Measurements from ENCODE around the gene PCTP. TPM values are rescaled to one million over a fixed set of nuclear protein-coding genes. Genes with fewer than 3 reads are reported as not detected.
A peak's percentile ranks its signal among the peaks of the same experiment; 100 is the strongest.

Gene PCTP
- total RNA-seq, 1 donor from 2014 or later, result 22.2 TPM

DNA sequence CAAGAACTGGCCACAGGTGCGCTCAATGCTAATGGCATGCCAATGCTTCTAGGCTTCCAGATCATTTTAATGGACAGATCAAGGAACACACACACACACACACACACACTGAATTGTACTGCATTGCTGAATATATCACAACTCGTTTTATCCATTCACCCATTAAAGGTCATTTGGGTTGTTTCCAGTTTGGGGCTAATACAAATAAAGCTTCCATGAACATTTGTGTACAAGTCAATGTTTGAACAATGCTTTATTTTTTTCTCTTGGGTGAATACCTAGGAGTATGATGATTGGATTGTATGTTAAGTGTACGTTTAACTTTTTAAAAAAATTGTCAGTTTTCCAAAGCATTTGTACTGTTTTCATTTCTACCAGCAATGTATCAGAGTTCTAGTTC, 3.6 kb upstream of the PCTP start:
- ATAC-seq, result no peak
- no peak for DNase-seq
- intact Hi-C loops (cut with micrococcal nuclease), result no loop called here

DNA sequence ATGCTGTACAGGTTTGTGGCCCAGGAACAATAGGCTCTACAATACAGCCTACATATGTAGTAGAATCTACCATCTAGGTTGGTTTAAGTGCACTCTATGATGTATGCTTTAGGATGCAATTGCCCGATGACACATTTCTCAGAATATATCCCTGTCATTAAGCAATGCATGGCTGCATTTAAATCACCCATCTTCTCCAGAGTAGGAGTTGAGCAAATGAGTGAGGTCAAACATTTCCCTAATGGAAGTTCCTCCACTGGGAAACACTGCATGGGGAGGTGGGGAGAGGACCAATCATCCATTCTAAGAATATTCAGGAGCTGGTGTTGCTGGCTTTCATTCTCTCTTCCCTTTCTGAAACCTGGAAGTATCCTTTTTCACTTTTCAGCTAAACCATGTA, 2.0 kb upstream of the PCTP start:
- DNase-seq (no peak), ATAC-seq (no peak)
- intact Hi-C loops (cut with micrococcal nuclease), result no loop called here

DNA sequence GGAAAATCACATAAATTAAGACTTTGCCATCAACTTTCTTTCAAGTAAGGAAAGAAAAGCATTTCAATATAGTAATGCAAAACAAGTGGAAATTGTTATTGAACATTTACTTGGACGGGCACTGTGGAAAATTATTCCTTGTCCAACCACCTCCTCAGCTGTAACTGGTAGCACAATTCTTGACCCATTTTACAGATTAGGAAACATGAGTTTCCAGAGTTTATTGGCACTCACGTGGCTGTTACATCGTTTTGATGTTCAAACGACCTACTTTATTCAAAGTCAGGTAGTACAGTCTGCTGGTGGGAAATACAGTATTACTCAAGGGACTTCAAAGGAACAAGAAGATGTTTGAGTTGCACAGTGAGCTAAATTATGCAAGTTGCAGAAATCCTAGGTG, 866 bp upstream of the PCTP start:
- intact Hi-C loops (cut with micrococcal nuclease), result no loop called here
- ATAC-seq, result no peak
- DNase-seq, result no peak

DNA sequence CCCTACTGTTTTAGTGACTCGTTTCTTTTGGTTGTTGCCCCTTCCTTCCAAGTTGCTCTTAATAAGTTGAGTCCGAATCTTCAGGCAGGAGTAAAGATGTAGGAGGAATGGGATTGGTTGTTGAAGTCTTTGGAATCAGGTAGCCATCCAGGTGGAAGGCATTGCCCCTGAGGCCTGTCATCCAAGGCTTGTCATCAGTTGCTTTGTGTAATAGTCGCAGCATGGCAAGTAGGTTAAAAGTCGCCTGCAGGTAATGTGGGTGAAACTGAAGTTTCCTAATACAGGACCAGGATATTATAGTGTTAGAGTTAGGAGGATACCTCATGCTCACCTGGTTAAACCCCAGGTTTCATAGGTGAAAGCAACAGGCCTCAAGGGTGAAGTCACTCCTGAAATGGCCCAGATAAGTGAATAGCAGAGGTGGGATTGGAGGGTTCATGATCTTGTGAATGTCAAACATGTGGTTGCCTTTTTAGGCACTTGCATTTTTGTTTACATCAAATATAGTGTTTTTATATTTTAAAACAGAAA, 934 bp downstream of the PCTP start:
- intact Hi-C loops (cut with micrococcal nuclease), result no loop called here
- ATAC-seq, result no peak
- no peak for DNase-seq

DNA sequence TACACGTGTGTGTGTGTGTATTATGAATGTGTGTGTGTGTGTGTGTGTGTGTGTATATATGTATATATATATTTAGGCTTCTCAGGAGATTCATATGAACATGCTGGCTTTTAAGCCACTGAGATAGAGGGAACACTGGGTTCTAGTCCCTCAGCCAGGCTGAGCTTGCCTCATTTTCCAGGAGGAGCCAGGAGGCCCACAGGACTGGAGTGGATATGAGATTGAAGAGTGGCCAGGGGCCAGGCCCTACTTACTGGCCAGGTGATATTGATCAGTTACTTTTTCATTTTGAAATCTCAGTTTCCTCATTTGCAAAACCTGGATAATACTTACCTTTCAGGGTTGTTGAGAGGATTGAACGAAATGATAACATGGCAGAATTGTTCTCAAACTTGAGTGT, 5.8 kb downstream of the PCTP start:
- intact Hi-C loops (cut with micrococcal nuclease), result no loop called here
- DNase-seq, result no peak
- no peak for ATAC-seq

DNA sequence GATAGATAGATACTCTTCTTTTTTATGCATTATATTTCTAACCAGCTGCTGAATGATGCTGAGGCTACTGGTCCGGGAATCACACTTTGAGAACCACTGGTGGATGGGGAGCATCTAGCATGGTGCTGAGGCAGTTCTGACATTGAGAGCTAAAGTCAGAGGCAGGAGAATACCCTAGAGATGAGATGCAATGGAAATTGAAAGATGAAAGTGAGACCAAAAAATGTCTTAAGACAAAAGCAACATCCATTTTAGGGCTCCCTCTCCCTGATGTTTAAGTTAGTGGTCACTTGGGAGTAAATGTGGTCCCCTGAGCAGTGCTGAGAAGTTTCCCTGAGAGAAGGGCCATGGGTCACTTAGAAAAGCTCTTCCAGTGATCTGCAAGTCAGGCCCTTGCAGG, 6.8 kb downstream of the PCTP start:
- intact Hi-C loops (cut with micrococcal nuclease), result no loop called here
- ATAC-seq (no peak), DNase-seq (no peak)

DNA sequence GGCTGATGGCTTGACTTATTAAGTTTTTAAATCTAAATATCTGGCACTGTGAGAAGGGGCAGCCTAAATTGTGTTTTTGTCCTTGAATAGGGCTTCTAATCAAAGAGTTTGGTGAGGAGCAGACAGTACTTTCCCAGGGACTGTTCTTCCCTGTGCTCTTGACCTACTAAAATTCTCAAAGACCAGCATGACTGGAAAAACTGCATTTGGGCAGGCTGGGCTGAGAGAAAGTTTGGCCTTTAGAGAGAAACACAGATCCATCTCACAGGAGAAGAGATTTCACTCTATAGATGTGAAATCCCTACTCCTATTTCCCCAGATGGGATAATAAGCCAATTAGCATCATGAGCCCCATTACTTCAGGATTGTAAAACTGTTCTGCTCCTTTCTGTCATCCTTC, 7.3 kb downstream of the PCTP start:
- ATAC-seq (no peak), DNase-seq (no peak)
- intact Hi-C loops (cut with micrococcal nuclease), result no loop called here

DNA sequence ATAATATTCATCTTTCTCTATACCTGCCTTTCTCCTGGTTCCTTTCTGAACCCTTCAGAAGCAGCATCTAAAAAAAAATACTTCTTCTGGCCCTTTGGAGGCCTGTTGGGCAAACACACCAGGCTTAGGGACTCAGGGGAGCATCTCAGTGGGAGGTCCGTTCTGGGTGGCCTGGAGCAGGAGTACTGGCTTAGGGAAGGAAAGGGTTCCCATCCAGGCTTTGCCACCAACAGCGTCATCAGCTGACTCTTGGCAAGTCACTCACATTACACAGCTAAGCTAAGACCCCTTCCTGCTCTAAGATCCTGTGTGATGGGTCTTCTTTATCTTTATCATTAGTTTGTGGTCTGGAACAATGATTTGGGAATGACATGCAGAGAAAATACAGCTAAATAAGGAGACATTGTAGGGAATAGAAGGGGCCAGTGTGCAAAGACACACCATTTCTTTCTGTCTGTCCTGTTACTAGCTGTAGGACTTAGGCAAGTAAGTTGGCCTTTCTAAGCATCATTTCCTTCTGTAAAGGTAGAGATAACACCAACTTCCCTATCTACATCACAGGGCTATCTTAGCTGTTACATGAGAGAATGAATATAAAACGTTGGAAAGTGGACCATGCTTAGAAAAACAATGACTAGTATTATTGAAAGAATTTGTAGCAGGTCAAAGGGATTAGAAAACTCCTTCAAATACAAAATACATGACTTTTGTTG, 9.9 kb downstream of the PCTP start:
- intact Hi-C loops (cut with micrococcal nuclease), result no loop called here
- DNase-seq (no peak), ATAC-seq (no peak)

DNA sequence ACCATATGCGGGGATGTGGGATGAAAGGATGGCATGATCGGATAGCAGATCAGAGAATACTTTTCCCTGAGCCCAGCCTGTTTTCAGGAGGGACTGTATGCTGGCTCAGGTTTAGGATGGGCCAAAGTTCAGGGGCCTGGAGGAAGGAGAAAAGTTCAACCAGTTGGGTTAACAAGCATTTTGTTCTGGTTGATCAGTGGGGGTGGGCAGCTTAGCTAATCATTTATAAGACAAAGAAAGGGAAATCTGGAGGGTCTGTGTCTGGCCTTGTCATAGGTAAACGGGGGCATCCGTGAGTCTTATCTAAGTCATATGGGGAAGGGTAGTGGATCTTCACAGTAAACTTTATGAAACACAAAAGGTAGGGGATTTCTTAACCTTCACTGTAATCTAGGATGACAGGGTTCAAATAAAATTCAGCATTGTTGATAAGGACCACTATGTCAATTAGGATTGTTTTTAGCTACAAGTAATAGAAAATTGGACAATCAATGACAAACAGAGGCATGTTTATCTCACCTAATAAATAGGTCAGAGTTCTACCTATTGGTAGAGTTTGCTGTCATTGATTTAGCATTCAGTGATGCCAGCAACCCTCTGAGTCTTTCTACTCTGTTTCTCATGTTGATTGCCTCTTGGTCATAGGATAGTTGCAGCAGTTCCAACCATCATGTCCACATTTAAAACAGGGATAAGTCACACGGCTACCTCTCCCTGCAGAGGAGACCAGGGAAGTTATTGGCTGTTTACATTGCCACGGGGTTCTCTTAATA, 11.4 kb downstream of the PCTP start:
- intact Hi-C loops (cut with micrococcal nuclease), result no loop called here
- ATAC-seq (no peak), DNase-seq (no peak)

DNA sequence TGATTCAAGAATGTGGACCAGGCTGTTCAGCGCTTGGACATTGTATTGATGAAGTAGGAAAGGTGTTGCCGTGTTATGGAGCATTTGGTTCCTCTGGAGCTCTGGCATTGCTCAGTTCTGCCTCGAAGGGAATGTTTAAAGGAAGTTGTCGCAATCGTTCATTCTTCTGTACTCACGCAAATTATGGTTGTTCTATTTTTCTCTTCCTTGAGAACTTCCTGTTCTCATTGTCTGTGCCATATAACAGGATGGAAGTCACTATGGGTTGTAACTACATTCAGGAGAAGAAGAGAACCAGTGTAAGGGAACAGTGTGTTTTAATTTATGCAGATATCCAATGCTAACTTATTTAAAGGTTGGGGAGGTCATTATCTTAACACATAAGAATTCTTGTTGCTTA, 13.0 kb downstream of the PCTP start:
- DNase-seq (no peak), ATAC-seq (peak; percentile 38)
- intact Hi-C loops (cut with micrococcal nuclease), result no loop called here

DNA sequence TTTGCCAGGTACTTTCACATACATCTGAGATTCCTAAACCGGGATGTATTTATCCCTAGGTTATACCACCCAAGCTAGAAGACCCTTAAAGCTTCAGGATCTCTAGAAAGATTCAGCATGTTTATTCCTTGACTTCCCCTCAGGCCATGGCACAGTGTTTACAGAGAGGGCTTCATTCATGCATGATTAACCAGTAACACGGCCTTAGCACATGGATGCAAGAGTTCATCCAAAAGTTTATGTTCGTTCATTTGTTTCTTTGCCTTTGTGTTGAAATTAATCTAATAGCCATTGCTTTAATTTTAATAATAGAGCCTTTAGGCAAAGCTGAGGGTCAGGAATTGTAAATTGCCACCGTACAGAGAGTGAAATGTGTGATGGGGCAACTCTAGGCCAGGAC, 13.8 kb downstream of the PCTP start:
- DNase-seq (no peak), ATAC-seq (no peak)
- intact Hi-C loops (cut with micrococcal nuclease), result no loop called here

DNA sequence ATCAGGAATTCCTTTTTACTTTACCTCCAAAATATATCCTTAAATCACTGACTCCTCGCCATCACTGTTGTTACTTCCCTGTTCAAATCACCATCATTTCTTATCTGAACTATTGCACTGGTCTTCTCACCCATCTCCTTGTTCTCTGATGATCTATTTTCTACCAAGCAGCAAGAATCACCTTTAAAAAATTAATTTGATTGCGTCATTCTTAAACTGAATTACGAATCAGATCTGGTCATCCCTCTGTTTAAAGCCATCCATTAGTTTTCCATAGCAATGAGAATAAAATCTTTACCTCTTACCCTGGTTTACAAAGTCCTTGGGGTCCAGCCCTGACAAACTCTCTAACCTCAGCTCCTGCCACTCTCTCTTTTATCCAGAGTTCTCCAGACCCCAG, 14.6 kb downstream of the PCTP start:
- DNase-seq (no peak), ATAC-seq (no peak)
- intact Hi-C loops (cut with micrococcal nuclease), result no loop called here

DNA sequence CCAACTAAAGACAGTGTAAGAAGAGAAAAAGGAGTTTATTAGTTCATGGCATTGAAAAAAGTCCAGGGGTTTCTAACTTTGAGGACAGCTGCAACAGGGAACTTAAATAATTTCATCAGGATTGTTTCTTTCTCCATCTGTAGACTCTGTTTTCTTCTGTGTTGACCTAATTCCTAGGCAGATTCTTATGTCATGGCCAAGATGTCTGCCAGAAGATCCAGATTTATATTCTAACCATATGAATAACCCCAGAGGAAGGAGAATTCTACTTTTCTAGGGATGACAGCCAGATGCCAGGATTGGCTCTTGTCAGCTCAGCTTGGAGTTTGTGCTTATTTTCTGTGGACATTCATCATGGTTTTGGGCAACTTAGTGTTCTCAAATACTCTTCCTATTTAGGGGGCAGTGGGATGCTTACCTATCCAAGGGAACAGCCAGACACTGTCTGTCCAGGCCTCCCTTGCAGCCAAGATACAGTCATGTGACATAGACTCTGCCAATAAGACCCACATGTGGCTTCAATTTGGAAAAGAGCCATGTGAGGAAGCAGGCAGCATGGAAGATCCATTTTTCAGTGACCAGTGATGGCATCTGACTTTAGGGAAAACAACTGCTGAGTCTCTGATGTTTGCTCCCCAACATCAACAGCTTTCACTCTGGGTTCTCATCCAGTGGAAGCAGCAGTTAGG, 18.2 kb downstream of the PCTP start:
- ATAC-seq (peak; percentile 49), DNase-seq (no peak)
- intact Hi-C loops (cut with micrococcal nuclease), result no loop called here

DNA sequence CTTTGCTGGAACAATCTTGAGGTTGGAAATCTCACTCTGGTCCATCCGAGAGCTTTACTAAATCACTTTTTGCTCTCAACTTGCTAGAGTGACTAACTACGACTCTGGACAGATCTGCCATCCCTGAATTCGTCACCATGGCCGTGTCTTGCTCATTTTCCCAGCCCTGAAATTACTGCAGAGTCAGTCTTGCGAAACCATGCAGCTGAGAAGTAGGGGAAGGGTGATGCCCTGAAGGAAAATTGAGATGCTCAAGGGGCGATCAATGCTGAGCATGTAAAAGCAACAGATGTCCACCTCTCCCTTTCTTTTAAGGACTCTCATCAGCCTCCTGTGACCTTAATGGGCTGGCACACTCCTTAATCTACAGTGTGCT, 18.8 kb downstream of the PCTP start:
- intact Hi-C loops (cut with micrococcal nuclease), result no loop called here
- DNase-seq, result no peak
- ATAC-seq, result peak; percentile 58

DNA sequence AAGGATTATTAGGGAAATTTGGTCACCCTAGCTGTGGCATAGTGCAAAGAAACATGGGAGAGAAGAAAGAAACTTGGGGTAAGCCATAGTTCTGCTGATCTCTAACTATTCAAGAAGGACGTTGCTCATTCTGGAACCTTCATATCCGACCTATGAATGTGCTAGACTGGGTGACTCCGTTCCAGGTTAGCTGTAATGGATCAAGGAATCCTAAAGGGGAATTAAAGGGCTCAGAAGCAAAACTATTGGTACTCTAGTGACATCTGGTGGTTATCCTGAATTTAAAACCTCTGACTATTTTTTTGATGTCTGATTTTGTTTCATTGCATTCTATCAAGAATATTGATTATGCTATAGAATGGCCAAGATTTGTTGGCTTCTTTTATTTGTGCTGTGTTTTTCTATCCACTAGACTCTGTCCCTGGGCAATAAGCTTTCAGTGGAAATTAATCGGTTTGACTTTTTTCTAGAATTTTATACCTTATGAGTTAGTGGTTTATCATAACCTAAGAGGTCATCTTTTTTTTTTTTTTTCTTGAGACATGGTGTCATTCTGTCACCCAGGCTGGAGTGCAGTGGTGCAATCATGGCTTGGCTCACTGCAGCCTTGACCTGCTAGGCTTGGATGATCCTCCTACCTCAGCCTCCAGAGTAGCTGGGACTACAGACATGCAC, 19.5 kb downstream of the PCTP start:
- intact Hi-C loops (cut with micrococcal nuclease), result loop anchor here (5.0 kb wide), 2 partner anchors 53 to 243 kb away; no protein-coding TSS in a partner anchor
- DNase-seq (no peak), ATAC-seq (peak; percentile 74)

DNA sequence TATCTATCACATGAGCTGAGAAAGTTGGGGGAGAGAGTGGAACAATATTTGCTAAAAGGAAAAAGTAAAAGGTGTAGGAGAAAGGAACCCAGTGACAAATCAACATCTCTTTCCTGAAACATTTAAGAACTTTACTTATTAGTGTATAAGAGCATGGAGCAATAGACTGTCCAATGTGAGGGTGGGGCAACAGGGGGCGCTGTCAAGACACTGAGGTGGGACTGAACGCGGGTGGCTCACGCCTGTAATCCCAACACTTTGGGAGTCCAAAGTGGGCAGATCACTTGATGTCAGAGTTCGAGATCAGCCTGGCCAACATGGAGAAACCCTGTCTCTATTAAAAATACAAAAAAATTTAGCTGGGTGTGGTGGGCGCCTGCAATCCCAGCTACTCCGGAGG, 21.2 kb downstream of the PCTP start:
- no peak for ATAC-seq
- DNase-seq, result no peak
- intact Hi-C loops (cut with micrococcal nuclease), result loop anchor here (5.0 kb wide), 2 partner anchors 55 to 245 kb away; no protein-coding TSS in a partner anchor

DNA sequence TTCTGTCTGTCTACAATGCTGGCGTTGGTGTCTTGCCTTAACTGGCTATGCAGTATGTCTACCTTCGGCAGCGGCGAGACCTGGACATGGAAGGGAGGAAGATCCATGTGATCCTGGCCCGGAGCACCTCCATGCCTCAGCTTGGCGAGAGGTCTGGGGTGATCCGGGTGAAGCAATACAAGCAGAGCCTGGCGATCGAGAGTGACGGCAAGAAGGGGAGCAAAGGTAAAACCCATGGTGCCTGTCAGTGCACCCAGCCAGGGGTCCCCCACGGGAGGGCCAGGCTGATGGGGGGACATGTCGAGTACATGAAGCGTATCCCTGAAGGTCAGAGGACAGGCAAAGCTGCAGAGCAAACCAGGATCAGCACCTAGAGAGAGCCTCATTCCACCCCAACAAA, 22.8 kb downstream of the PCTP start:
- ATAC-seq, result no peak
- intact Hi-C loops (cut with micrococcal nuclease), result loop anchor here (5.0 kb wide), 2 partner anchors 56 to 246 kb away; no protein-coding TSS in a partner anchor

DNA sequence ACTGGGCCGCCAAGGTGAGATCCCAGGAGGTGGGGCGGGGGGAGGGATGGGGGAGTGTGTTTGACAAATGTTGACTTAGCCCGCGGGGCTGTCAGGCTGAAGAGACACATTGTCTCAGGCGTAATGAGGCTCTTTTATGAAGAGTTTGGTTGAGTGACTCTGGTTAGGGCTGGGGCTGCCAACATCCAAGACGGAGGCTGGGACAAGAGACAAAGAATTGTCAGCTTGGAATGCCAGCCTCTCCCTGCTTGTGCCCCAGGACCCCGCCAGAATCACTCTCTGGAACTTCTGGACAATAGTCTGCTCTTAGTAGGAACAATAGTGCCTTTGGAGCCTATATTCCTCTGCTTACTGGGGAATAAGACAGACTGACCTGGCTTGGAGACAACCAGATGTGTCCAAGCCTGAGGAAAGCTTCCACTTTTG, 24.0 kb downstream of the PCTP start:
- intact Hi-C loops (cut with micrococcal nuclease), result loop anchor here (5.0 kb wide), 2 partner anchors 58 to 248 kb away; no protein-coding TSS in a partner anchor
- DNase-seq, result no peak
- no peak for ATAC-seq

More for the DNA sequence above, 22.8 kb downstream of the PCTP start:
- no peak for DNase-seq

DNA sequence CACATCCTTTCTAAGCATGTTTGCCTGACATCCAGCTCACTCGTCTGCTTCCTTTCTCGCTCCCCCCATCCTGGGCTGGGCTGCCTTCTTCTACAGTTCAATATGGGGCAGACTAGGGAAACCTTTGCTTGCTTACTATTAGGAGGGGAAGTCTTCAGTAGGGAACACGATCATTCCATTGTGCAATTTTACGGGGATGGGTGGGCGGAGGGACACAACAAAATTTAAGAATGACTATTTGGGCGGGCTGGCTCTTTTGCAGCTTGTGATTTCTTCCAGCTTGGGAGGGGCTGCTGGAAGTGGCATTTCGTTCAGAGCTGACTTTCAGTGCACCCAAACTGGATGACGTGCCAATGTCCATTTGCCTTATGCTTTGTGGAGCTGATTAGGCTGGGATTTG, 25.4 kb downstream of the PCTP start:
- ATAC-seq, result no peak
- intact Hi-C loops (cut with micrococcal nuclease), result no loop called here
- no peak for DNase-seq
